HepG2 (cell line): ENCODE data around the gene KCTD6. TPM values are rescaled to one million over a fixed set of nuclear protein-coding genes. Genes with fewer than 3 reads are reported as not detected.
A peak's percentile ranks its signal among the peaks of the same experiment; 100 is the strongest.

Experiments used
- ARHGAP35 ChIP-seq: sonication (generic); formaldehyde crosslinking; IDR thresholded peaks from 2 replicates; pipeline ENCODE4 v1.9.0; 2022; ENCODE audit warnings: mild to moderate bottlenecking, inconsistent platforms, moderate library complexity, missing genetic modification reagents, borderline replicate concordance
- E2F1 ChIP-seq: sonication (generic); formaldehyde crosslinking; IDR thresholded peaks from 2 replicates; pipeline ENCODE4 v1.5.0; 2020; ENCODE audit warnings: missing genetic modification reagents
- FOXK2 ChIP-seq: fragments of 450-650 bp; IDR thresholded peaks from 2 replicates; pipeline ENCODE4 v1.6.1; 2016
- GABPB1 ChIP-seq: IDR thresholded peaks from 2 replicates; pipeline ENCODE4 v1.6.1; 2016; ENCODE audit warnings: mild to moderate bottlenecking, missing genetic modification reagents, moderate library complexity, missing compliant biosample characterization
- GPN1 ChIP-seq: sonication (generic); formaldehyde crosslinking; IDR thresholded peaks from 2 replicates; pipeline ENCODE4 v1.5.1; 2020; ENCODE audit warnings: missing genetic modification reagents, borderline replicate concordance
- HOXD1 ChIP-seq: sonication (generic); formaldehyde crosslinking; IDR thresholded peaks from 2 replicates; pipeline ENCODE4 v1.5.0; 2020; ENCODE audit warnings: missing genetic modification reagents
- KLF9 ChIP-seq: IDR thresholded peaks from 2 replicates; pipeline ENCODE4 v1.6.1; 2016; ENCODE audit warnings: low read depth
- NKX3-1 ChIP-seq: sonication (generic); formaldehyde crosslinking; IDR thresholded peaks from 2 replicates; pipeline ENCODE4 v1.5.0; 2020; ENCODE audit warnings: missing genetic modification reagents
- POLR2A ChIP-seq, 2 experiments: IDR thresholded peaks; 2 replicates each; pipeline ENCODE4 v1.6.1; 2011; ENCODE audit warnings: low read depth in 2 of 2, low read length in 2 of 2, mild to moderate bottlenecking in 1 of 2, moderate library complexity in 1 of 2; ENCODE audit not compliant: insufficient read depth in 1 of 2
- PRMT3 ChIP-seq: sonication (generic); formaldehyde crosslinking; IDR thresholded peaks from 2 replicates; pipeline ENCODE4 v1.8.1; 2022; ENCODE audit warnings: low read depth, mild to moderate bottlenecking, moderate library complexity, missing genetic modification reagents, borderline replicate concordance
- SIN3B ChIP-seq: fragments of 150-350 bp; IDR thresholded peaks from 2 replicates; pipeline ENCODE4 v1.6.1; 2014; ENCODE audit warnings: low read length
- SOX13 ChIP-seq, 3 experiments: fragments of 450-650 bp in 1 of 3; sonication (generic) in 1 of 3; formaldehyde crosslinking in 1 of 3; IDR thresholded peaks in 2 of 3; conservative IDR thresholded peaks in 1 of 3; 2 replicates each; pipeline versions ENCODE4 v1.5.0 to v1.6.1; 2016 to 2020; ENCODE audit warnings: antibody characterized with exemption in 1 of 3, mild to moderate bottlenecking in 1 of 3, missing compliant biosample characterization in 1 of 3, missing genetic modification reagents in 1 of 3, moderate library complexity in 1 of 3
- ZBTB3 ChIP-seq: sonication (generic); formaldehyde crosslinking; IDR thresholded peaks from 2 replicates; pipeline ENCODE4 v1.4.0; 2020; ENCODE audit warnings: low read depth, mild to moderate bottlenecking, moderate library complexity, missing genetic modification reagents, borderline replicate concordance
- ZBTB4 ChIP-seq: sonication (generic); formaldehyde crosslinking; IDR thresholded peaks from 2 replicates; pipeline ENCODE4 v1.4.0; 2020; ENCODE audit warnings: missing genetic modification reagents, mild to moderate bottlenecking, borderline replicate concordance
- ZNF382 ChIP-seq: sonication (generic); formaldehyde crosslinking; IDR thresholded peaks from 2 replicates; pipeline ENCODE4 v1.5.0; 2020; ENCODE audit warnings: missing genetic modification reagents, mild to moderate bottlenecking, borderline replicate concordance
- ZNF629 ChIP-seq: sonication (generic); formaldehyde crosslinking; conservative IDR thresholded peaks from 2 replicates; pipeline ENCODE4 v1.5.0; 2020; ENCODE audit warnings: missing genetic modification reagents
- polyA plus RNA-seq, 8 experiments: library from polyadenylated mRNA; depleted of rRNA in 3 of 8; stranded (reverse) in 7 of 8; unstranded in 1 of 8; fragments of >200 nt; fragmentation: Illumina TruSeq in 4 of 8; extraction: Trizol in 4 of 8; gene quantifications; 2 replicates each; pipeline versions ENCODE4 v1.2.1 to v1.2.3, GENCODE V29; 2011 to 2016; ENCODE audit warnings: low read depth in 4 of 8, missing spikeins in 1 of 8, mixed read lengths in 1 of 8; ENCODE audit not compliant: insufficient read depth in 1 of 8
- total RNA-seq, 5 experiments: library from RNA; depleted of rRNA; stranded (reverse); fragments of >200 nt; fragmentation: Illumina TruSeq; extraction: Trizol; gene quantifications; 2 replicates each; pipeline ENCODE4 v1.2.3, GENCODE V29; 2016; ENCODE audit warnings: low read depth in 1 of 5
- TF ChIP-seq, protein P1 (sequence below): IDR thresholded peaks from 2 replicates; pipeline ENCODE4 v1.4.0; 2020; ENCODE audit warnings: mild to moderate bottlenecking, missing genetic modification reagents
- TF ChIP-seq, protein P2 (sequence below): sonication (generic); formaldehyde crosslinking; IDR thresholded peaks from 2 replicates; pipeline ENCODE4 v1.4.0; 2020; ENCODE audit warnings: missing genetic modification reagents

The KCTD6 gene
- total and polyA plus RNA-seq, 2 of the 13 experiments (the other 11 are each of a cell fraction or from before 2014, with no cell fraction given) = 13.4 to 14.2 TPM

- TF ChIP-seq, protein P1, sequence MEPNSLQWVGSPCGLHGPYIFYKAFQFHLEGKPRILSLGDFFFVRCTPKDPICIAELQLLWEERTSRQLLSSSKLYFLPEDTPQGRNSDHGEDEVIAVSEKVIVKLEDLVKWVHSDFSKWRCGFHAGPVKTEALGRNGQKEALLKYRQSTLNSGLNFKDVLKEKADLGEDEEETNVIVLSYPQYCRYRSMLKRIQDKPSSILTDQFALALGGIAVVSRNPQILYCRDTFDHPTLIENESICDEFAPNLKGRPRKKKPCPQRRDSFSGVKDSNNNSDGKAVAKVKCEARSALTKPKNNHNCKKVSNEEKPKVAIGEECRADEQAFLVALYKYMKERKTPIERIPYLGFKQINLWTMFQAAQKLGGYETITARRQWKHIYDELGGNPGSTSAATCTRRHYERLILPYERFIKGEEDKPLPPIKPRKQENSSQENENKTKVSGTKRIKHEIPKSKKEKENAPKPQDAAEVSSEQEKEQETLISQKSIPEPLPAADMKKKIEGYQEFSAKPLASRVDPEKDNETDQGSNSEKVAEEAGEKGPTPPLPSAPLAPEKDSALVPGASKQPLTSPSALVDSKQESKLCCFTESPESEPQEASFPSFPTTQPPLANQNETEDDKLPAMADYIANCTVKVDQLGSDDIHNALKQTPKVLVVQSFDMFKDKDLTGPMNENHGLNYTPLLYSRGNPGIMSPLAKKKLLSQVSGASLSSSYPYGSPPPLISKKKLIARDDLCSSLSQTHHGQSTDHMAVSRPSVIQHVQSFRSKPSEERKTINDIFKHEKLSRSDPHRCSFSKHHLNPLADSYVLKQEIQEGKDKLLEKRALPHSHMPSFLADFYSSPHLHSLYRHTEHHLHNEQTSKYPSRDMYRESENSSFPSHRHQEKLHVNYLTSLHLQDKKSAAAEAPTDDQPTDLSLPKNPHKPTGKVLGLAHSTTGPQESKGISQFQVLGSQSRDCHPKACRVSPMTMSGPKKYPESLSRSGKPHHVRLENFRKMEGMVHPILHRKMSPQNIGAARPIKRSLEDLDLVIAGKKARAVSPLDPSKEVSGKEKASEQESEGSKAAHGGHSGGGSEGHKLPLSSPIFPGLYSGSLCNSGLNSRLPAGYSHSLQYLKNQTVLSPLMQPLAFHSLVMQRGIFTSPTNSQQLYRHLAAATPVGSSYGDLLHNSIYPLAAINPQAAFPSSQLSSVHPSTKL = peak; percentile 76
- TF ChIP-seq ZBTB3 = no peak
- no peak for TF ChIP-seq ZNF629 (CRISPR knock-in tag)
- TF ChIP-seq ZNF382 (CRISPR knock-in tag) = no peak
- no peak for TF ChIP-seq KLF9 (CRISPR knock-in tag)
- TF ChIP-seq GPN1 (CRISPR knock-in tag) = no peak
- TF ChIP-seq ZBTB4 (CRISPR knock-in tag) = no peak; the same call in 1 of the 2 replicates
- TF ChIP-seq, protein P2, sequence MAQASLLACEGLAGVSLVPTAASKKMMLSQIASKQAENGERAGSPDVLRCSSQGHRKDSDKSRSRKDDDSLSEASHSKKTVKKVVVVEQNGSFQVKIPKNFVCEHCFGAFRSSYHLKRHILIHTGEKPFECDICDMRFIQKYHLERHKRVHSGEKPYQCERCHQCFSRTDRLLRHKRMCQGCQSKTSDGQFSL = 0 out of 2 replicates have a peak, but pooled peaks have one; percentile 15
- no peak for TF ChIP-seq ARHGAP35 (CRISPR knock-in tag)
- TF ChIP-seq FOXK2 = no peak
- TF ChIP-seq HOXD1 (CRISPR knock-in tag) = no peak
- no peak for TF ChIP-seq SIN3B
- 0 out of 2 replicates have a peak, but pooled peaks have one; percentile 49 for TF ChIP-seq NKX3-1 (CRISPR knock-in tag)
- peak; percentile 58 for TF ChIP-seq GABPB1 (CRISPR knock-in tag)
- TF ChIP-seq PRMT3 (CRISPR knock-in tag) = 0 out of 2 replicates have a peak, but pooled peaks have one; percentile 71
- TF ChIP-seq E2F1 (CRISPR knock-in tag) = no peak
- no peak for TF ChIP-seq SOX13 (IDR thresholded peaks at IDR 0.05)
- TF ChIP-seq SOX13 (CRISPR knock-in tag; conservative IDR thresholded peaks at IDR 0.05 in 1 of 2, IDR thresholded peaks at IDR 0.05 in 1 of 2) = peak in 1 of 2 experiments; percentile 71; a peak in 2 of 4 replicates
- peak in 1 of 2 experiments; percentile 22; a peak in 1 of 4 replicates for TF ChIP-seq POLR2A (IDR thresholded peaks at IDR 0.05; ENCODE audit: insufficient read depth in 1 of 2, low read depth in 2 of 2, low read length in 2 of 2)
Observed at GRCh38 chr3:58520403-58521335, 28.8 kb downstream of the KCTD6 start (continued).
